Activated CD4-positive, CD25-positive, alpha-beta regulatory T cell (primary cell): ENCODE results near the gene ENAH.
"Not testable (repeated sequence)": the region's sequence is repeated elsewhere in the genome, so short reads cannot be mapped to it uniquely, and the experiment has no call there.

Experiments used
- DNase-seq, 4 experiments: peaks; one replicate each; lab custom pipeline; 2025; lab: John Stamatoyannopoulos, UW

The ENAH gene

DNA sequence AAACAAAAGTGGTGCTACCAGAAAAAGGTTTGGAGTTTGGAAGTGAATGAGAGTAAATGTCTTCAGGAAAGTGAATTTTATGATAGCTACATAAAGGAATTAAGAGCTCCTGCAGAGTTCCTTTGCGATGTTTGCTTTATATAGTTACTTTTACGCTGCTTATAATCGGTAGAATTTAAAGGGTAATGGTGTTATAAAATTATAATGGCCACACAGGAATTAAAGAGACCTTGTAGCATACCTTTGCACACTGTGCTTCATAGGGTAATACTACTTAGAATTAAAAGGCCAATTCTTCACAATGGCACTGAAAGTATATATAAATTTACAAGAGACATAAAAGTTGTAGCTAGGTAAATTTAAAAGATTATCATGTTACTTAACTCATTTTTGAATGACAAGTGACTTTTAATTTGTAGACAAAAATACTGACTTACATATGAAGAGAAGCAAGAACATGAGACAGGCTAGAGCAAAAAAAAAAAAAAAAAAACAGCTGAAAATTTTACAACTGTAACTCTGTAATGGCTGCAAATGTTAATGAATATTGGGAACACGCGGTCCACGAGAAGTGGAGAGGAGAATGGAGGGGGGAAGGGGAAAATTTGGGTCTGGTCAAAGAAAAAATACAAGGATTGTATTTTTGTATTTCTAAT is 159.2 kb downstream of the ENAH start:
- DNase-seq, result no peak

- DNase-seq, result no peak
Measured at GRCh38 chr1:225488676-225489075, 164.2 kb downstream of the ENAH start.

DNA sequence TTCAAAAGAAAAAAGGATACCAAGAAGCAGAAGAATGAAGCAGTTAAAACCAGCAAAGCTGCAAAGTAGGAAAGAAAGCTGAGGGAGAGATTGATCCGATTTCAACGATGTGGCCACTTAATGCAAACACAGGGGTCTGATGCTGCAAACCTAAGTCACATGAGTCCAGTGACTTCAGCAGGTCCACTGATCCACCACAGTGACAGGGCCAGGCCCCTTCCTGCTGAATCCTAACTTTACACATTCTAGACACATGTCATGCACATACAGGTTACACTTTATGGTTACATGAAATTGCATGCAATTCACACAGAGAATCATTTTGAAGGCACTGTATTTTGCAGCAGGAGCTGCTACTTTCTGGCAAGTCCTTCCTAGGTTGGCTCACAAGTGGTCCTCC is 166.1 kb downstream of the ENAH start:
- DNase-seq, result no peak

- DNase-seq, result no peak
Measured at GRCh38 chr1:225485991-225486530, 166.9 kb downstream of the ENAH start.

DNA sequence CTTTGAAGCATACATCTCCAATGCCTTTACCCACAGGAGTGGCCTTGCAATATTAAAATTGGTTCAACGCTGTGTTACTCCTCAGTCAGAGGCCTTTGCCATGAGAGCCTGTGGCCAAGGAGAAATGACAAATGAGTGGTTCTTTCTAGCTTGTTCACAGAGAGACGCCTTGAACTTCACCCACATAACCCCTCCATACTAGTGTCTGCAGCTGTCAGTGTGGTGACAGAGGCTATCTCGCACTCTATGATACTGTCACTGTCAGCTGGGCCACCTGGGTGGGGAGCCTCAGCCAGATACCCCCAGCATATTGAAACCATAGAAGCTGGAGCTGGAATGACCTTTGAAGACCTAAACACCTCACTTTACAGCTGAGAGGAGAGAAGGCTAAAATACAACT is 167.7 kb downstream of the ENAH start:
- DNase-seq, result no peak

GRCh38 chr1:225484657-225485214 is 168.2 kb downstream of the ENAH start:
- DNase-seq, result no peak

DNA sequence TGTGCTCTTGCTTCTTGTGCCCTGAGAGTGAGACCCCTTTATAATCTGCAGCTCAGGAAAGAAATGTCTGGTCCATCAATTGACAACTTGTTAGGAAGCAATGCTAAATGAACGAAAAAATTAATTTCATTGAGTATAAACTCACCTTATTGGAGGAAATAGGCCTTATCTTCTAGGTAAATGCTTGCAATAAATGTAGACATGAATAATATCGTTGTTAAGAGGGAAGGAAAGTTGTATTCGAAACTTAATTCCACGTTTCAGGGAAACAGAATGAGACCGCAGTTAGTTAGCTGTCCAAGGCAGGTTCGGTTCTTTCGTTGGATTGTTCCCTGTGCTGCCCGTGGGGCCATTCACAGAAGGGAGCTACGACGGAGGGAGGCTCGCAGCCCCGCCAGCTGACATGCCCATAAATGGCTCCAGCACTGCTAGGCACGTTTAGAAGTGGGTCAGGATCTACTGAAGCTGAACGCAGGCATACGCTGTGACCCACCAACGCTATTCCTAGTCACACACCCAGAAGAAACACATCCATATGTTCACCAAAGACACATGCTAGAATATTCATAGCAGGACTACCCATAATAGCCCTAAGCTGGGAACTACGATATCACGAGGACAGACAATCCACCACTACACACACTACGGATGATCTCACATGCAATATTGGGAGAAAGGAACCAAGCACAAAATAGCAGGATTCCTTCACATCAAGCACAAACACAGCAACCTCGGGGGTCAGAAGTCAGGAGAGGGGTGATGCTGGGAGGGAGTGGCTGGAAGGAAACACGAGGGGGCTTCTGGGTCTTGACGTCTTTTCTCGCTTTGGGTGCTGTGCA is 168.9 kb downstream of the ENAH start:
- DNase-seq, result no peak

GRCh38 chr1:225482421-225482950 is 170.4 kb downstream of the ENAH start:
- DNase-seq, result no peak

GRCh38 chr1:225481738-225482137 is 171.2 kb downstream of the ENAH start:
- DNase-seq, result no peak

DNA sequence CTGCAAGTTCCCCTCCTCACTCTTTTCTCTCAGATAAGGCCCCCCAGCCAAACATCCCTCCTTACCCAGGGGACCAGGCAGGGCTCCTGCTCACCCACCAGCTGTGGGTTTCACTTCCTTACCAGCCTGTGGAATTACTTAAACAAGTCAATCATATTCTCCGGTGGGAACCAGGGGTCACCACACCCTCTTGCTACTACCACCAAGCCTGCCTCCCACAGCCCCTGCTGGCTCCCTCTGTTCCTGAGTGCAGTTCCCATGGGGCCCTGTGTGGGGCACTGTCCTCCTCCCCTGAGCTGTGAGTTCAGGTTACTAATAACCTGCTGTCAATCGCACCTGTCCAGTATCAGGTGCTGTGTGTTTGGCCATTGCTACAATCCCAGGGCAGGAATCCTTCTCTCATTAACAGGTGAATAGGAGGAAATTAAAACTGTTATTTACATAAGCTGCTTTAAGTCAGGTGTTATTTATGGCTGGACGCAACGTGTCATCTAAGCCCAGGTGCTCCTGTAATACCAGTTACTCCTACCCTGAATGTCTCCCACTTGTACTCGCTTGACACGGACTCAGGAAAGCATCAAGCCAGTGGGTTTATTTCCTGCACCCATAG is 172.0 kb downstream of the ENAH start:
- peak in 1 of 4 experiments; percentile 24 for DNase-seq

GRCh38 chr1:225479996-225480720 is 172.8 kb downstream of the ENAH start:
- no peak for DNase-seq

DNA sequence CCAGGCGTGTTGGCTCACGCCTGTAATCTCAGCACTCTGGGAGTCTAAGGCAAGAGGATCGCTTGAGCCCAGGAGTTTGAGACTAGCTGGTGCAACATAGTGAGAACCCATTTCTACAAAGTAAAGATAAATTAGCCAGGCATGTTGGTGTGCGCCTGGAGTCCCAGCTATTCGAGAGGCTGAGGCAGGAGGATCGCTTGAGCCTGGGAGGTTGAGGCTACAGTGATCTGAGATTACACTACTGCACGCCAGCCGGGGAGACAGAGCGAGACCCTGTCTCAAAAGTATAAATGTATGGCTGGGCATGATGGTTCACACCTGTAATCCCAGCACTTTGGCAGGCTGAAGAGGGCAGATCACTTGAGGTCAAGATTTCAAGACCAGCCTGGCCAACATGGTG is 173.6 kb downstream of the ENAH start:
- no peak for DNase-seq

GRCh38 chr1:225477296-225477911 is 175.5 kb downstream of the ENAH start:
- no peak for DNase-seq

DNA sequence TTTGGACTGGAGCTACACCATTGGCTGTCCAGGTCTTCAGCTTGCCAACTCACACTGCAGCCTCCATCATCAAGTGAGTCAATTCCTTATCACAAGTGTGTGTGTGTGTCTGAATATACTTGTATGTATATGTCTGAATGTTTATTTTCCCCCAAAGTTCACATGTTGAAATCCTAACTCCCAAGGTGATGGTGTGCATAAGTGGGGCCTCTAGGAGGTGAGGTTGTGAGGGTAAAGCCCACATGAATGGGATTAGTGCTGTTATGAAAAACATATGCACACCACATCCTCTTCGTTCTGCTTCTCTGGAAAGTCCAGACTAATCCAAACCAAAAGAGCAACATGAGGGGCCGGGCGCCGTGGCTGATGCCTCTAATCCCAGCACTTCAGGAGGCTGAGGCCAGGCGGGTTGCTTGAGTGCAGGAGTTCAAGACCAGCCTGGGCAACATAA is 176.4 kb downstream of the ENAH start:
- no peak for DNase-seq

DNA sequence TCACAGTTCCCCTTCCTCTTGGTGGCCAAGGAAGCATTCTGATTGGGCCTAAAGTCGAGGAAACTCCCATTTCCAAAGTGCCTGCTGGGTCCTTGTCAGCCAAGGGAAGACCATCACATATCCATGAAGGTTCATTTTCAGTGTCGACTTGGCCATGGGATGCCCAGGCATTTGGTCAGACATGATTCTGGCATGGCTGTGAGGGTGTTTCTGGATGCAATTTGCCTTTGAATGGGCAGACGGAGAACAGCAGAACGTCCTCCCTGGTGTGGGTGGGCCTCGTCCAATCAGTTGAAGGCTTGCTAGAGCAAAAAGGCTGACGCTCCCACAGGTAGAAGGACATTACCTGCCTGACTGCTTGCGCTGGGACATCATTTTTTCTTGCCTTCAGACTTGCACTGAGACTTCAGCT is 176.8 kb downstream of the ENAH start:
- DNase-seq, result no peak

GRCh38 chr1:225474986-225475820 is 177.7 kb downstream of the ENAH start:
- peak; percentile 31 to 44 (median 34) for DNase-seq

- DNase-seq, result no peak
Measured at GRCh38 chr1:225474439-225474985, 178.4 kb downstream of the ENAH start.

DNA sequence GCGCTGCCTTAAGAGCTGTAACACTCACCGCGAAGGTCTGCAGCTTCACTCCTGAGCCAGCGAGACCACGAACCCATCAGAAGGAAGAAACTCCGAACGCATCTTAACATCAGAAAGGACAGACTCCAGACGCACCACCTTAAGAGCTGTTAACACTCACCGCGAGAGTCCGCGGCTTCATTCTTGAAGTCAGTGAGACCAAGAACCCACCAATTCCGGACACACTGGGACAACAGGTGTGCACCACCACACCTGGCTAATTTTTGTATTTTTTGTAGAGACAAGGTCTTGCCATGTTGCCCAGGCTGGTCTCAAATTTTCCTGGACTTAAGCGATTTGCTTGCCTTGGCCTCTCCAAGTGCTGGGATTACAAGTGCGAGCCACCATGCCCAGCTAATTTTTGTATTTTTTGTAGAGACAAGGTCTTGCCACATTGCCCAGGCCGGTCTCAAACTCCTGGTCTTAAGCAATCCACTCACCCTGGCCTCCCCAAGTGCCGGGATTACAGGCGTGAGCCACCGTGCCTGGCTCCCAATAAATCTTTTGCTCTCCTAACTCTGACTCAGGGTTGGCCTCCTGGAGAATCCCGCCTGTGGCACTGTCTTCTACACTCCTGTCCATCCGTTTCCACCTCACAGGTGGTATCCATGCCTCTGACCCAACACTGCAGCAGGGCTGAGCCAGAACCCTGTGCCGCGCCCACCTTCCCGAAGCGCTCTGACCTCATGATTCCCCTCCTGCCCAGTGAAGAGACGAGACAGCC is 179.1 kb downstream of the ENAH start:
- DNase-seq, result not testable (repeated sequence)

DNA sequence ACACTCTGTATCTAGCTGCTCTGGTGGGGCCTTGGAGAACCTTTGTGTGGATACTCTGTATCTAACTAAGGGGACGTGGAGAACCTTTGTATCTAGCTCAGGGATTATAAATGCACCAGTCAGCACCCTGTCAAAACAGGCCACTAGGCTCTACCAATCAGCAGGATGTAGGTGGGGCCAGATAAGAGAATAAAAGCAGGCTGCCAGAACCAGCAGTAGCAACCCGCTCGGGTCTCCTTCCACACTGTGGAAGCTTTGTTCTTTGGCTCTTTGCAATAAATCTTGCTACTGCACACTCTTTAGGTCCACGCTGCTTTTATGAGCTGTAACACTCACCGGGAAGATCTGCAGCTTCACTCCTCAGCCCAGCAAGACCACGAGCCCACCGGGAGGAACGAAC is 179.7 kb downstream of the ENAH start:
- DNase-seq, result not testable (repeated sequence)
